ENCODE measurements around the gene PTPRN2.
"Not testable (repeated sequence)": the region's sequence is repeated elsewhere in the genome, so short reads cannot be mapped to it uniquely, and the experiment has no call there.

The PTPRN2 gene

GRCh38 chr7:157745721-157746709 is 841.6 kb downstream of the PTPRN2 start:
- DNase-seq = no peak

- no peak for DNase-seq
Measured at GRCh38 chr7:157744786-157745601, 842.6 kb downstream of the PTPRN2 start.

GRCh38 chr7:157743781-157744525 is 843.7 kb downstream of the PTPRN2 start:
- no peak for DNase-seq

- no peak for DNase-seq
Measured at GRCh38 chr7:157740251-157740798, 847.3 kb downstream of the PTPRN2 start.

- DNase-seq = no peak
Measured at GRCh38 chr7:157739650-157740049, 848.0 kb downstream of the PTPRN2 start.

- no peak for DNase-seq
Measured at GRCh38 chr7:157739031-157739430, 848.6 kb downstream of the PTPRN2 start.

- no peak for DNase-seq
Measured at GRCh38 chr7:157738066-157738460, 849.6 kb downstream of the PTPRN2 start.

GRCh38 chr7:157737151-157738065 is 850.2 kb downstream of the PTPRN2 start:
- no peak for DNase-seq

GRCh38 chr7:157736341-157736740 is 851.3 kb downstream of the PTPRN2 start:
- DNase-seq = no peak

GRCh38 chr7:157735826-157736225 is 851.8 kb downstream of the PTPRN2 start:
- DNase-seq = no peak

GRCh38 chr7:157734676-157735640 is 852.7 kb downstream of the PTPRN2 start:
- DNase-seq = no peak

- not testable (repeated sequence) for DNase-seq
Measured at GRCh38 chr7:157733760-157734395, 853.7 kb downstream of the PTPRN2 start.

GRCh38 chr7:157731126-157731525 is 856.5 kb downstream of the PTPRN2 start:
- no peak for DNase-seq

GRCh38 chr7:157730614-157731013 is 857.0 kb downstream of the PTPRN2 start:
- DNase-seq = no peak

GRCh38 chr7:157729566-157729965 is 858.1 kb downstream of the PTPRN2 start:
- DNase-seq = no peak

- no peak for DNase-seq
Measured at GRCh38 chr7:157727964-157728615, 859.5 kb downstream of the PTPRN2 start.

GRCh38 chr7:157726764-157727163 is 860.9 kb downstream of the PTPRN2 start:
- no peak for DNase-seq

- DNase-seq = not testable (repeated sequence)
Measured at GRCh38 chr7:157725312-157725711, 862.3 kb downstream of the PTPRN2 start.

GRCh38 chr7:157723205-157723604 is 864.4 kb downstream of the PTPRN2 start:
- no peak for DNase-seq
